K562 treated with DMSO at 1 percent for 4 hours (cell line): ENCODE measurements around the gene PSME2. TPM values are rescaled to one million over a fixed set of nuclear protein-coding genes. Genes with fewer than 3 reads are reported as not detected.

Experiments used
- total RNA-seq: library from RNA; unstranded; fragments of 300-600 nt; gene quantifications from 2 replicates; pipeline ENCODE4 v1.2.3, GENCODE V29; 2022; ENCODE audit not compliant: insufficient read depth

Gene PSME2
- total RNA-seq, 1 experiment from 2014 or later, result 167 TPM

Other genes starting within 250 kb of the PSME2 start
- 80.9 and 94.4 TPM in 2 replicates for gene DHRS4, start 192.8 kb downstream of the PSME2 start, total RNA-seq
- 29.4 and 38.8 TPM in 2 replicates for gene DHRS4L2, start 157.7 kb downstream of the PSME2 start, total RNA-seq
- gene CARMIL3, start 94.6 kb downstream of the PSME2 start, total RNA-seq, result 0.24 TPM in 1 of 2 replicates, not detected in the other
- not detected in 2 replicates for gene CPNE6, start 75.0 kb downstream of the PSME2 start, total RNA-seq
- 99.4 and 112 TPM in 2 replicates for gene PCK2, start 52.3 kb downstream of the PSME2 start, total RNA-seq
- 31.4 and 39.2 TPM in 2 replicates for gene DCAF11, start 31.8 kb downstream of the PSME2 start, total RNA-seq
- gene NRL, start 31.7 kb downstream of the PSME2 start, total RNA-seq, result 3.2 and 4.1 TPM in 2 replicates
- gene FITM1, start 16.0 kb downstream of the PSME2 start, total RNA-seq, result not detected in 2 replicates
- 171 and 172 TPM in 2 replicates for gene PSME1, start 10.4 kb downstream of the PSME2 start, total RNA-seq
- gene EMC9, start 5.0 kb downstream of the PSME2 start, total RNA-seq, result 29.6 and 36.4 TPM in 2 replicates
- 17.0 and 21.3 TPM in 2 replicates for gene RNF31, start 888 bp upstream of the PSME2 start, total RNA-seq
- gene IRF9, start 14.7 kb upstream of the PSME2 start, total RNA-seq, result 9.3 and 20.9 TPM in 2 replicates
- gene REC8, start 25.5 kb upstream of the PSME2 start, total RNA-seq, result 5.1 and 7.1 TPM in 2 replicates
- 23.4 and 27.8 TPM in 2 replicates for gene IPO4, start 42.2 kb upstream of the PSME2 start, total RNA-seq
- gene TM9SF1, start 48.8 kb upstream of the PSME2 start, total RNA-seq, result 16.4 and 22.0 TPM in 2 replicates
- gene TSSK4, start 59.1 kb upstream of the PSME2 start, total RNA-seq, result 1.1 and 2.2 TPM in 2 replicates
- gene CHMP4A, start 66.9 kb upstream of the PSME2 start, total RNA-seq, result 57.8 and 78.5 TPM in 2 replicates
- gene MDP1, start 69.5 kb upstream of the PSME2 start, total RNA-seq, result 7.5 and 10.8 TPM in 2 replicates
- gene NEDD8, start 85.8 kb upstream of the PSME2 start, total RNA-seq, result 140 and 150 TPM in 2 replicates
- gene GMPR2, start 86.3 kb upstream of the PSME2 start, total RNA-seq, result 55.3 and 68.0 TPM in 2 replicates
- gene TINF2, start 96.0 kb upstream of the PSME2 start, total RNA-seq, result 15.0 and 16.1 TPM in 2 replicates
- 0.88 and 1.5 TPM in 2 replicates for gene TGM1, start 116.6 kb upstream of the PSME2 start, total RNA-seq
- gene RABGGTA, start 125.0 kb upstream of the PSME2 start, total RNA-seq, result 15.3 and 18.0 TPM in 2 replicates
- 22.2 and 26.0 TPM in 2 replicates for gene DHRS1, start 153.2 kb upstream of the PSME2 start, total RNA-seq
- 4.7 and 6.1 TPM in 2 replicates for gene NOP9, start 153.2 kb upstream of the PSME2 start, total RNA-seq
- gene CIDEB, start 161.4 kb upstream of the PSME2 start, total RNA-seq, result not detected in 2 replicates
- 2.2 and 6.4 TPM in 2 replicates for gene LTB4R2, start 163.5 kb upstream of the PSME2 start, total RNA-seq
- 4.0 and 5.3 TPM in 2 replicates for gene LTB4R, start 164.9 kb upstream of the PSME2 start, total RNA-seq
- 0.59 TPM in 1 of 2 replicates, not detected in the other for gene ADCY4, start 188.5 kb upstream of the PSME2 start, total RNA-seq
- not detected in 2 replicates for gene RIPK3, start 193.4 kb upstream of the PSME2 start, total RNA-seq
- gene NFATC4, start 221.6 kb upstream of the PSME2 start, total RNA-seq, result 2.9 and 5.1 TPM in 2 replicates